Parathyroid adenoma (tissue), 2 donors: ENCODE data around the gene SIAE.

Source experiments
- H2AFZ ChIP-seq: fragments of 300-600 bp; sonication (generic); one replicate; pipeline ENCODE4 v1.7.0; 2017; ENCODE audit warnings: antibody characterized with exemption, mild to moderate bottlenecking
- H3K27ac ChIP-seq: fragments of 300-600 bp; sonication (generic); one replicate; pipeline ENCODE4 v1.7.0; 2017
- H3K27me3 ChIP-seq: fragments of 300-600 bp; sonication (generic); one replicate; pipeline ENCODE4 v1.7.0; 2017; ENCODE audit warnings: low read length; ENCODE audit not compliant: control insufficient read depth, insufficient read depth
- H3K36me3 ChIP-seq: fragments of 300-600 bp; sonication (generic); one replicate; pipeline ENCODE4 v1.7.0; 2017; ENCODE audit warnings: low read length; ENCODE audit not compliant: control insufficient read depth, insufficient read depth
- H3K4me1 ChIP-seq: fragments of 300-600 bp; sonication (generic); one replicate; pipeline ENCODE4 v1.7.0; 2017; ENCODE audit warnings: control low read depth
- H3K4me2 ChIP-seq: fragments of 300-600 bp; sonication (generic); one replicate; pipeline ENCODE4 v1.7.0; 2017; ENCODE audit warnings: low read length
- H3K4me3 ChIP-seq: fragments of 300-600 bp; sonication (generic); one replicate; pipeline ENCODE4 v1.7.0; 2017; ENCODE audit warnings: low read depth, low read length
- H3K79me2 ChIP-seq: fragments of 300-600 bp; sonication (generic); one replicate; pipeline ENCODE4 v1.7.0; 2017; ENCODE audit warnings: control low read depth
- H3K9ac ChIP-seq: fragments of 300-600 bp; sonication (generic); one replicate; pipeline ENCODE4 v1.7.0; 2017; ENCODE audit warnings: mild to moderate bottlenecking
- H3K9me3 ChIP-seq: fragments of 300-600 bp; sonication (generic); one replicate; pipeline ENCODE4 v1.7.0; 2017; ENCODE audit warnings: low read length; ENCODE audit not compliant: control insufficient read depth
- CTCF ChIP-seq: fragments of 300-600 bp; sonication (generic); IDR thresholded peaks from one replicate; pipeline ENCODE4 v1.7.0; 2017; ENCODE audit warnings: antibody characterized with exemption, mild to moderate bottlenecking
- donor health status: primary hyperparathyroidism.

The SIAE gene

GRCh38 chr11:124602193-124602592 is 71.3 kb downstream of the SIAE start:
- H3K4me2 ChIP-seq, result no peak overlapping the region
- H3K27me3 ChIP-seq, result no peaks in the 10 kb centered on the region
- H3K9me3 ChIP-seq, result no peaks in the 10 kb centered on the region
- no peaks in the 10 kb centered on the region for H3K79me2 ChIP-seq
- no peak overlapping the region for H3K4me3 ChIP-seq
- H3K9ac ChIP-seq, result no peak overlapping the region
- no peak overlapping the region for H2AFZ ChIP-seq
- H3K36me3 ChIP-seq, result no peaks in the 10 kb centered on the region
- H3K4me1 ChIP-seq, result no peaks in the 10 kb centered on the region
- H3K27ac ChIP-seq, result no peak overlapping the region
- no peak for TF ChIP-seq CTCF

GRCh38 chr11:124600621-124601320 is 72.8 kb downstream of the SIAE start:
- Histone ChIP-seq H3K36me3 (no peaks in the 10 kb centered on the region), H3K4me3 (no peak overlapping the region), H3K9me3 (no peaks in the 10 kb centered on the region), H3K27me3 (no peaks in the 10 kb centered on the region), H3K4me2 (no peak overlapping the region), H3K27ac (no peak overlapping the region), H3K4me1 (no peaks in the 10 kb centered on the region), H2AFZ (no peak overlapping the region), H3K9ac (no peak overlapping the region), H3K79me2 (no peaks in the 10 kb centered on the region)
- no peak for TF ChIP-seq CTCF

GRCh38 chr11:124597626-124598025 is 75.9 kb downstream of the SIAE start:
- no peaks in the 10 kb centered on the region for H3K36me3 ChIP-seq
- no peaks in the 10 kb centered on the region for H3K4me1 ChIP-seq
- no peak overlapping the region for H3K9ac ChIP-seq
- H3K4me3 ChIP-seq, result no peak overlapping the region
- H2AFZ ChIP-seq, result no peak overlapping the region
- TF ChIP-seq CTCF, result no peak
- no peak overlapping the region for H3K27ac ChIP-seq
- no peaks in the 10 kb centered on the region for H3K27me3 ChIP-seq
- no peaks in the 10 kb centered on the region for H3K9me3 ChIP-seq
- no peaks in the 10 kb centered on the region for H3K79me2 ChIP-seq
- no peak overlapping the region for H3K4me2 ChIP-seq

GRCh38 chr11:124595302-124595701 is 78.2 kb downstream of the SIAE start:
- H3K4me1 ChIP-seq, result no peaks in the 10 kb centered on the region
- no peak overlapping the region for H3K4me2 ChIP-seq
- H3K9me3 ChIP-seq, result no peaks in the 10 kb centered on the region
- no peak for TF ChIP-seq CTCF
- no peaks in the 10 kb centered on the region for H3K27me3 ChIP-seq
- H2AFZ ChIP-seq, result no peak overlapping the region
- H3K36me3 ChIP-seq, result no peaks in the 10 kb centered on the region
- H3K27ac ChIP-seq, result no peak overlapping the region
- no peak overlapping the region for H3K9ac ChIP-seq
- H3K79me2 ChIP-seq, result no peaks in the 10 kb centered on the region
- no peak overlapping the region for H3K4me3 ChIP-seq

- Histone ChIP-seq H2AFZ (no peak overlapping the region), H3K4me2 (no peak overlapping the region), H3K4me3 (no peak overlapping the region), H3K36me3 (no peaks in the 10 kb centered on the region), H3K9me3 (no peaks in the 10 kb centered on the region), H3K27me3 (no peaks in the 10 kb centered on the region), H3K79me2 (no peaks in the 10 kb centered on the region), H3K9ac (no peak overlapping the region), H3K27ac (no peak overlapping the region), H3K4me1 (no peaks in the 10 kb centered on the region)
- TF ChIP-seq CTCF, result no peak
These were observed 80.9 kb downstream of the SIAE start for GRCh38 chr11:124592627-124593026.
